ENCODE measurements around the gene NDST1.

NDST1 gene

GRCh38 chr5:150590979-150591695 is 83.2 kb downstream of the NDST1 start:
- DNase-seq: no peak

- DNase-seq: no peak
These were observed 85.7 kb downstream of the NDST1 start for GRCh38 chr5:150593593-150593992.

- no peak for DNase-seq
These were observed 86.1 kb downstream of the NDST1 start for GRCh38 chr5:150593996-150594395.

GRCh38 chr5:150595466-150596031 is 87.6 kb downstream of the NDST1 start:
- DNase-seq: no peak

- no peak for DNase-seq
These were observed 88.4 kb downstream of the NDST1 start for GRCh38 chr5:150596313-150596712.

GRCh38 chr5:150596826-150597225 is 88.9 kb downstream of the NDST1 start:
- no peak for DNase-seq

GRCh38 chr5:150598006-150598405 is 90.1 kb downstream of the NDST1 start:
- DNase-seq: no peak

GRCh38 chr5:150598821-150599273 is 90.9 kb downstream of the NDST1 start:
- no peak for DNase-seq

- no peak for DNase-seq
These were observed 91.3 kb downstream of the NDST1 start for GRCh38 chr5:150599281-150599680.

- no peak for DNase-seq
These were observed 92.1 kb downstream of the NDST1 start for GRCh38 chr5:150599917-150600511.

GRCh38 chr5:150600616-150601490 is 92.9 kb downstream of the NDST1 start:
- DNase-seq: no peak

GRCh38 chr5:150601491-150602345 is 93.8 kb downstream of the NDST1 start:
- DNase-seq: no peak

GRCh38 chr5:150603052-150603451 is 95.1 kb downstream of the NDST1 start:
- DNase-seq: no peak

GRCh38 chr5:150603491-150603890 is 95.6 kb downstream of the NDST1 start:
- DNase-seq: no peak

GRCh38 chr5:150604010-150604409 is 96.1 kb downstream of the NDST1 start:
- no peak for DNase-seq

- DNase-seq: no peak
These were observed 97.0 kb downstream of the NDST1 start for GRCh38 chr5:150604894-150605440.

GRCh38 chr5:150605546-150605945 is 97.6 kb downstream of the NDST1 start:
- no peak for DNase-seq

- no peak for DNase-seq
These were observed 98.5 kb downstream of the NDST1 start for GRCh38 chr5:150606476-150606875.

GRCh38 chr5:150607105-150607504 is 99.2 kb downstream of the NDST1 start:
- no peak for DNase-seq

All from KG1 (cell line).